UCSD-AML1 (cell line): ENCODE data around the gene IMMP2L.

Experiments
- DNase-seq: peaks from one replicate; lab custom pipeline; 2025; ENCODE audit not compliant: unreplicated experiment; lab: John Stamatoyannopoulos, UW

The IMMP2L gene

GRCh38 chr7:110841840-110842545 lies 720.3 kb downstream of the IMMP2L start:
- no peak for DNase-seq

GRCh38 chr7:110839866-110840265 lies 722.4 kb downstream of the IMMP2L start:
- no peak for DNase-seq

- no peak for DNase-seq
Observed at GRCh38 chr7:110835849-110836248, 726.4 kb downstream of the IMMP2L start.

GRCh38 chr7:110835218-110835617 lies 727.1 kb downstream of the IMMP2L start:
- DNase-seq: no peak

- DNase-seq: no peak
Observed at GRCh38 chr7:110831419-110831818, 730.9 kb downstream of the IMMP2L start.

GRCh38 chr7:110830778-110831177 lies 731.5 kb downstream of the IMMP2L start:
- no peak for DNase-seq

- DNase-seq: no peak
Observed at GRCh38 chr7:110827936-110828335, 734.4 kb downstream of the IMMP2L start.

- DNase-seq: no peak
Observed at GRCh38 chr7:110827287-110827855, 734.9 kb downstream of the IMMP2L start.

- DNase-seq: no peak
Observed at GRCh38 chr7:110813986-110814385, 748.3 kb downstream of the IMMP2L start.

GRCh38 chr7:110809832-110810231 lies 752.5 kb downstream of the IMMP2L start:
- DNase-seq: no peak

GRCh38 chr7:110808361-110808760 lies 753.9 kb downstream of the IMMP2L start:
- DNase-seq: no peak

GRCh38 chr7:110804501-110804900 lies 757.8 kb downstream of the IMMP2L start:
- DNase-seq: no peak

- DNase-seq: no peak
Observed at GRCh38 chr7:110803602-110804143, 758.6 kb downstream of the IMMP2L start.

GRCh38 chr7:110801502-110801901 lies 760.8 kb downstream of the IMMP2L start:
- DNase-seq: no peak

- DNase-seq: no peak
Observed at GRCh38 chr7:110800984-110801383, 761.3 kb downstream of the IMMP2L start.

- DNase-seq: no peak
Observed at GRCh38 chr7:110797656-110798055, 764.6 kb downstream of the IMMP2L start.

- no peak for DNase-seq
Observed at GRCh38 chr7:110790992-110791391, 771.3 kb downstream of the IMMP2L start.

GRCh38 chr7:110786328-110786965 lies 775.8 kb downstream of the IMMP2L start:
- DNase-seq: no peak

GRCh38 chr7:110784749-110785148 lies 777.5 kb downstream of the IMMP2L start:
- DNase-seq: no peak

- no peak for DNase-seq
Observed at GRCh38 chr7:110780712-110781111, 781.6 kb downstream of the IMMP2L start.

- no peak for DNase-seq
Observed at GRCh38 chr7:110779339-110779738, 783.0 kb downstream of the IMMP2L start.

- no peak for DNase-seq
Observed at GRCh38 chr7:110775046-110775445, 787.2 kb downstream of the IMMP2L start.
